Loucy (cell line): ENCODE measurements around the gene MEX3B.

Experiments
- H2AFZ ChIP-seq: fragments of 200-600 bp; sonication (generic); 2 replicates; pipeline ENCODE4 v1.6.0; 2016; ENCODE audit warnings: antibody characterized with exemption, mild to moderate bottlenecking, low read length, moderate library complexity
- H3F3A ChIP-seq: fragments of 200-600 bp; 2 replicates; pipeline ENCODE4 v1.6.0; 2016; ENCODE audit warnings: antibody characterized with exemption, low read depth, mild to moderate bottlenecking
- H3K27me3 ChIP-seq: fragments of 200-600 bp; sonication (generic); 2 replicates; pipeline ENCODE4 v1.6.1; 2014; ENCODE audit warnings: low read length, mild to moderate bottlenecking; ENCODE audit not compliant: insufficient read depth, poor library complexity, severe bottlenecking
- H3K36me3 ChIP-seq: fragments of 200-600 bp; sonication (generic); 2 replicates; pipeline ENCODE4 v1.6.1; 2016; ENCODE audit warnings: low read length; ENCODE audit not compliant: insufficient read depth
- H3K4me1 ChIP-seq: fragments of 200-600 bp; sonication (generic); 2 replicates; pipeline ENCODE4 v1.5.1; 2014; ENCODE audit warnings: low read length, mild to moderate bottlenecking; ENCODE audit not compliant: insufficient read depth, poor library complexity, severe bottlenecking
- H3K4me2 ChIP-seq: fragments of 200-600 bp; sonication (generic); 2 replicates; pipeline ENCODE4 v1.6.0; 2014; ENCODE audit warnings: antibody characterized with exemption, low read length, low read depth, mild to moderate bottlenecking; ENCODE audit not compliant: poor library complexity, severe bottlenecking
- H3K4me3 ChIP-seq: fragments of 200-600 bp; sonication (generic); 2 replicates; pipeline ENCODE4 v1.5.1; 2014; ENCODE audit warnings: low read length, mild to moderate bottlenecking, mixed read lengths; ENCODE audit not compliant: poor library complexity, severe bottlenecking
- H3K79me2 ChIP-seq: fragments of 200-600 bp; sonication (generic); 2 replicates; pipeline ENCODE4 v1.6.1; 2014; ENCODE audit warnings: low read length; ENCODE audit not compliant: insufficient read depth
- H3K9ac ChIP-seq: fragments of 200-600 bp; sonication (generic); 2 replicates; pipeline ENCODE4 v1.6.0; 2014; ENCODE audit warnings: mild to moderate bottlenecking, low read depth, low read length, moderate library complexity; ENCODE audit not compliant: poor library complexity, severe bottlenecking
- H3K9me2 ChIP-seq: fragments of 200-600 bp; sonication (generic); replicated peaks from 2 replicates; pipeline ENCODE4 v1.6.1; 2016; ENCODE audit warnings: low read depth, low read length, mixed read lengths
- H3K9me3 ChIP-seq: fragments of 200-600 bp; sonication (generic); 2 replicates; pipeline ENCODE4 v1.6.1; 2014; ENCODE audit warnings: mild to moderate bottlenecking, antibody characterized with exemption, low read length, low read depth; ENCODE audit not compliant: insufficient read depth
- H4K20me1 ChIP-seq: fragments of 200-600 bp; sonication (generic); 2 replicates; pipeline ENCODE4 v1.6.0; 2014; ENCODE audit warnings: antibody characterized with exemption, low read length, mild to moderate bottlenecking; ENCODE audit not compliant: insufficient read depth, poor library complexity, severe bottlenecking
- CTCF ChIP-seq: fragments of 200-600 bp; sonication (generic); conservative IDR thresholded peaks from 2 replicates; pipeline ENCODE4 v1.5.1; 2014; ENCODE audit warnings: mild to moderate bottlenecking, antibody characterized with exemption, low read length
- EZH2phosphoT487 ChIP-seq: fragments of 200-600 bp; IDR thresholded peaks from 2 replicates; pipeline ENCODE4 v1.6.1; 2018; ENCODE audit warnings: antibody characterized with exemption, mild to moderate bottlenecking, moderate library complexity, borderline replicate concordance

The MEX3B gene

DNA sequence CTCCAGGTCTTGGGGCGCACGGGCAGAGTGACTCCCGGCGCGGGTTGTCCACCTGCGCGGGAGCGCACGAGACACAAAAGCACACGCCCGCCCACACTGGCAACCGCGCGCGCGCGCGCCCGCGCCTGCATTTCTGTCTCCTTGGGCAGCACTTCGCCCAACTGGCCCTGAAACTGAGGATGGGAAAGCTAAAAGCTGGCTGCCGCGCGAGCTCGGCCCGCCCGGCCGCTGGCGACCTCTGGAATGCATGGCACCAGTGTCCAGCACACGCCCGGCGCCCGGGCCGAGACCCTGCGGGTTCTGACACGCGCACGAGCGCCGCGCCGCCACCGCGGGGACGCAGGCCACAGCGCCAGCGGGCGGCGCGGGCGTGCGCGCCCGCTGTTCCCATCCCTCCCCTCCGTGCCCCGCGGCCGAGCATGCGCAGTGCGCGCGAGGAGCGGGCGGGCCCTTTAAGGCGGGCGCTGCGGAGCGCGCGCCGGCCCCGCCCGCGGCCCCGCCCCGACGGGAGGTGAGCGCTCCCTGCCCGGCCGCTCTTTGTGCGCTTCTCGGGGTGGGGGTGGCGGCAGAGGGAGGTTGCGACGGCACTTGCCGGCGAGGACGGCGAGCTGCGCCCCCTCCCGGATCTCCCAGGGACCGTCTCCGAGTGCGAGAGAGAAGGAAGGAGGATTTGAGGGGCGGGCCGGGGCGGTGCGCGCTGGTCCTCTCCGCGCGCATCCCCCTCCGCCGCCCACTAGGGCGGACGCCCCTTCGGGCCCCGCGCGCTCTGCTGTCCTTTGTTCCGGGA, 1.0 kb upstream of the MEX3B start:
- Histone ChIP-seq H3K4me1 (peaks cover 19% of the 10 kb centered on the region), H3K27me3 (no peaks in the 10 kb centered on the region), H3K4me2 (peak overlapping the region; percentile 79), H3K36me3 (no peaks in the 10 kb centered on the region), H3F3A (0 out of 2 replicates have a peak, but pooled peaks cover 3% of the 10 kb centered on the region), H3K9me3 (no peaks in the 10 kb centered on the region), H3K4me3 (peak overlapping the region; percentile 86), H3K79me2 (peaks cover 34% of the 10 kb centered on the region), H2AFZ (peak overlapping the region; percentile 93), H3K9me2 (no peaks in the 10 kb centered on the region), H4K20me1 (peaks cover 29% of the 10 kb centered on the region), H3K9ac (peak overlapping the region; percentile 96)
- TF ChIP-seq EZH2phosphoT487 = no peak
- TF ChIP-seq CTCF = peak; percentile 65

DNA sequence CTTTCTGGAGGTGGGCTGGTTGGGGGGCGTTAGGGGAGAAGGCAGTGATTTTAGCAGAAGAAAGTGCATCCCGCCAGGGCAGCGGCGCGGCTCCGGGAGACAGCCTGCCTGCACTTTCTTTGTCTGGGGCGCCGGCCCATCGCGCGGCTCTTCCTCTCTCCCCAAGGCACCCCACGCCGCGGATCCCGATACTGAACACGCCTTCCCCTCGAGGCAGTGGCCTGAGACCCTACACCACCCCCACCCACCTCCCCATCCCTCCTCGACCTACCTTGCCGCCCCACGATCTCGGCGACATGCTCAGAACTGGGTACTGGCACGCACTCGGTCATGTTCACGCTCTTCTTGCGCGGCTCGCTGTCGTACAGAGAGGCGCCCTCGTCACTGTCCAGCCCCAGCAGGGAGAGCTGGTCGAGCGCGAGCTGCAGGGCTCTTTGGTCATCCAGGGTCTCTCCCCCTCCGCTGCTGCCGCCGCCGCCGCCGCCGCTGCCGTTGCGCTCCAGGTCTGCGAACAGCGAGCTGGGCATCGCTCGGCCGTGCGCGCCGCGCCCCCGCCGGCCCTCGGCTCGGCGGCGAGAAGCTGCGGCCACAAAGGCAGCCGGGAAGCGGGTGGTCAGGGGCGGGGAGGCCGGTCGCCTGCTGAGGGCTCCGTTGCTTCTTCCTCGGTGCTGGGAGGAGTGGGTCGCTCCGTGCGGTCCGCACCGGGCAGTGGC, 483 bp downstream of the MEX3B start:
- peak overlapping the region; percentile 79 for H2AFZ ChIP-seq
- no peaks in the 10 kb centered on the region for H3K36me3 ChIP-seq
- H3K9me3 ChIP-seq = no peaks in the 10 kb centered on the region
- no peaks in the 10 kb centered on the region for H3K9me2 ChIP-seq
- no peaks in the 10 kb centered on the region for H3K27me3 ChIP-seq
- peaks cover 19% of the 10 kb centered on the region for H3K4me1 ChIP-seq
- H3K79me2 ChIP-seq = peaks cover 34% of the 10 kb centered on the region
- H3K9ac ChIP-seq = peak overlapping the region; percentile 83
- H3K4me3 ChIP-seq = peak overlapping the region; percentile 92
- TF ChIP-seq EZH2phosphoT487 (no peak), CTCF (no peak)
- H3F3A ChIP-seq = 0 out of 2 replicates have a peak, but pooled peaks cover 3% of the 10 kb centered on the region
- H4K20me1 ChIP-seq = peaks cover 31% of the 10 kb centered on the region
- H3K4me2 ChIP-seq = peak overlapping the region; percentile 81

DNA sequence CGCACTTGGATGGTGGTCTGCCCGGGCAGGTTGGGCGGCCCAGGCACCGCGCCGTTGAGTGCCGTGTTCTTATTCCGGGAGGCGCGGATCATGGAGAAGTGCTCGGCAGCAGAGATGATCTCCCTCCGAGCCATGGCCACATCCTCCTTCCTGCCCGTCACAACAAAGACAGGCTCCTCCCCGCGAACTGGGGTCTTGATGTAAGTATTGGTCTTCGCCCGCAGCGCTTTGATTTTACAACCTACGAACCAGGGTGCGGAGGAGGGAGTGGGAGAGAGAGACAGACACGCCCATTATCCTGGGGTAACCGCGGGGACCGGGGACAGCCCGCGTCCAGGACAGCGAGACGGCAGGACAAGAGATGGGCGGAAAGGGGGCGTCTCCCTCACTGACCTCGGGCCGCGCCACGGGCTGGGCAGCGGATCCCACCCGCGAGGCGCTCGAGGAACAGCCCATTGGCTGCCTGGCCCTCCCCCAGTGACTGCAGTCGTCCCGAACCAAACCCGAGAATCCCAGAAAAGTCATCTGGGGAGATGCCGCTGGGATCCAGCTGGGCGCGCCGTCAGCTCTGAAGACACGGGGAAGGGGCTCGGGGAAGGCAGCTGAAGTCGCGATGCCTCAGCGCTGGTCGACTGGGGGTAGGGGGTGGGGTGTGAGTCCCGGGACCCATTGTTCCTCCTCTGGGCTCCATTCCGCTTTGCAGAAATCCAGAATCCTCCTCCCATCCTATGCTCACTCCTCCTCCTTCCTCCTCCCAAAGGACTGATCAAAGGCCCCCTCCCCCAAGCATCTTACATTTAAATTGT, 1.2 kb downstream of the MEX3B start:
- no peak overlapping the region for H2AFZ ChIP-seq
- TF ChIP-seq EZH2phosphoT487 = no peak
- no peak for TF ChIP-seq CTCF
- no peaks in the 10 kb centered on the region for H3K27me3 ChIP-seq

More for the DNA sequence above, 1.2 kb downstream of the MEX3B start:
- peaks cover 34% of the 10 kb centered on the region for H3K79me2 ChIP-seq
- H3K4me3 ChIP-seq = peak overlapping the region; percentile 92
- H3K4me2 ChIP-seq = peak overlapping the region; percentile 81
- no peaks in the 10 kb centered on the region for H3K9me3 ChIP-seq
- H3F3A ChIP-seq = 0 out of 2 replicates have a peak, but pooled peaks cover 3% of the 10 kb centered on the region
- H3K4me1 ChIP-seq = peaks cover 19% of the 10 kb centered on the region
- peaks cover 31% of the 10 kb centered on the region for H4K20me1 ChIP-seq
- no peaks in the 10 kb centered on the region for H3K36me3 ChIP-seq
- no peaks in the 10 kb centered on the region for H3K9me2 ChIP-seq
- peak overlapping the region; percentile 83 for H3K9ac ChIP-seq
